Smooth muscle cell (in vitro differentiated cells): Measurements from ENCODE around the gene ZSCAN1. TPM values are rescaled to one million over a fixed set of nuclear protein-coding genes. Genes with fewer than 3 reads are reported as not detected.

ENCODE experiments used
- DNase-seq: peaks from one replicate; lab custom pipeline; 2025; ENCODE audit not compliant: unreplicated experiment; lab: John Stamatoyannopoulos, UW
- H2AFZ ChIP-seq: fragments of 200-600 bp; sonication (generic); 2 replicates; pipeline ENCODE4 v1.6.0; 2016; ENCODE audit warnings: antibody characterized with exemption, low read depth, mild to moderate bottlenecking
- H3F3A ChIP-seq: fragments of 200-600 bp; sonication (generic); 2 replicates; pipeline ENCODE4 v1.6.0; 2017; ENCODE audit warnings: antibody characterized with exemption, low read depth
- H3K27ac ChIP-seq: fragments of 200-600 bp; sonication (generic); 2 replicates; pipeline ENCODE4 v1.5.1; 2016; ENCODE audit warnings: low read depth, mild to moderate bottlenecking
- H3K27me3 ChIP-seq: fragments of 200-600 bp; sonication (generic); 2 replicates; pipeline ENCODE4 v1.6.1; 2016; ENCODE audit warnings: low read depth, mild to moderate bottlenecking
- H3K36me3 ChIP-seq: fragments of 200-600 bp; sonication (generic); 2 replicates; pipeline ENCODE4 v1.5.1; 2016; ENCODE audit warnings: low read depth
- H3K4me1 ChIP-seq: fragments of 200-600 bp; sonication (generic); 2 replicates; pipeline ENCODE4 v1.5.1; 2016; ENCODE audit warnings: low read depth
- H3K4me2 ChIP-seq: fragments of 200-600 bp; sonication (generic); 2 replicates; pipeline ENCODE4 v1.6.0; 2016; ENCODE audit warnings: mild to moderate bottlenecking
- H3K4me3 ChIP-seq: fragments of 200-600 bp; sonication (generic); 2 replicates; pipeline ENCODE4 v1.5.1; 2016; ENCODE audit warnings: mild to moderate bottlenecking
- H3K79me2 ChIP-seq: fragments of 200-600 bp; sonication (generic); 2 replicates; pipeline ENCODE4 v1.6.0; 2016; ENCODE audit warnings: low read depth, mild to moderate bottlenecking
- H3K9ac ChIP-seq: fragments of 200-600 bp; sonication (generic); 2 replicates; pipeline ENCODE4 v1.6.0; 2016; ENCODE audit warnings: low read depth
- H3K9me3 ChIP-seq: fragments of 200-600 bp; sonication (generic); replicated peaks from 2 replicates; pipeline ENCODE4 v1.5.1; 2016; ENCODE audit warnings: low read depth
- H4K20me1 ChIP-seq: fragments of 200-600 bp; sonication (generic); 2 replicates; pipeline ENCODE4 v1.6.0; 2016; ENCODE audit warnings: low read depth
- CTCF ChIP-seq: fragments of 200-600 bp; sonication (generic); IDR thresholded peaks from 2 replicates; pipeline ENCODE4 v1.5.1; 2017; ENCODE audit warnings: borderline replicate concordance, mild to moderate bottlenecking, antibody characterized with exemption; ENCODE audit not compliant: insufficient read depth, poor library complexity, severe bottlenecking
- WGBS: methylation state at CpG from one replicate; pipeline ENCODE4 v1.1.7; 2016; ENCODE audit warnings: low lambda C conversion rate; 5-methylcytosine and 5-hydroxymethylcytosine counted together
- polyA plus RNA-seq: library from polyadenylated mRNA; unstranded; fragments of >200 nt; fragmentation: Nextera tagmentation; extraction: Ambion mirVana; gene quantifications from 2 replicates; pipeline ENCODE4 v1.2.1, GENCODE V29; 2016
- total RNA-seq: library from RNA; depleted of rRNA; stranded (reverse); fragments of >200 nt; gene quantifications from 2 replicates; pipeline ENCODE4 v1.2.3, GENCODE V29; 2014

The ZSCAN1 gene
- total and polyA plus RNA-seq, 2 experiments from 2014 or later: 0.94 TPM; not detected in 1

- H3K79me2 ChIP-seq: no peaks in the 10 kb centered on the region
- no peaks in the 10 kb centered on the region for H3K4me1 ChIP-seq
- no peak overlapping the region for H3K4me3 ChIP-seq
- no peaks in the 10 kb centered on the region for H3K9me3 ChIP-seq
- H2AFZ ChIP-seq: no peak overlapping the region
- no peak overlapping the region for H3K4me2 ChIP-seq
- no peak for TF ChIP-seq CTCF
- H3K9ac ChIP-seq: no peak overlapping the region
- no peaks in the 10 kb centered on the region for H3K36me3 ChIP-seq
- no peak for DNase-seq
- H4K20me1 ChIP-seq: no peaks in the 10 kb centered on the region
- 73% methylated on average over 4 of the region's 4 CpGs for WGBS
- no peak overlapping the region for H3K27ac ChIP-seq
- no peaks in the 10 kb centered on the region for H3F3A ChIP-seq
- no peaks in the 10 kb centered on the region for H3K27me3 ChIP-seq
Measured at GRCh38 chr19:58022283-58022660, 11.6 kb upstream of the ZSCAN1 start.

- DNase-seq: no peak
- Histone ChIP-seq H3K4me2 (no peak overlapping the region), H4K20me1 (no peaks in the 10 kb centered on the region), H2AFZ (no peak overlapping the region), H3K4me1 (no peaks in the 10 kb centered on the region), H3K9ac (no peak overlapping the region), H3K79me2 (no peaks in the 10 kb centered on the region), H3K9me3 (no peaks in the 10 kb centered on the region), H3K27me3 (no peaks in the 10 kb centered on the region), H3K36me3 (no peaks in the 10 kb centered on the region), H3K27ac (no peak overlapping the region), H3K4me3 (no peak overlapping the region), H3F3A (no peaks in the 10 kb centered on the region)
- WGBS: 92% methylated on average over 12 of the region's 12 CpGs
- no peak for TF ChIP-seq CTCF
Measured at GRCh38 chr19:58024661-58025060, 9.2 kb upstream of the ZSCAN1 start.

- Histone ChIP-seq H3K4me2 (peak overlapping the region; percentile 86), H2AFZ (no peak overlapping the region), H3F3A (no peaks in the 10 kb centered on the region), H3K9ac (peak overlapping the region; percentile 39), H4K20me1 (no peaks in the 10 kb centered on the region), H3K79me2 (no peaks in the 10 kb centered on the region), H3K27ac (no peak overlapping the region), H3K27me3 (no peaks in the 10 kb centered on the region), H3K4me3 (peak overlapping the region; percentile 51), H3K4me1 (no peaks in the 10 kb centered on the region), H3K36me3 (no peaks in the 10 kb centered on the region), H3K9me3 (no peaks in the 10 kb centered on the region)
- TF ChIP-seq CTCF: no peak
- 3% methylated on average over 7 of the region's 20 CpGs for WGBS
- DNase-seq: no peak
Measured at GRCh38 chr19:58034477-58034793, 610 bp downstream of the ZSCAN1 start.

GRCh38 chr19:58035863-58036262 is 2.0 kb downstream of the ZSCAN1 start:
- no peak for DNase-seq
- 78% methylated on average over 8 of the region's 8 CpGs for WGBS
- H3K9me3 ChIP-seq: no peaks in the 10 kb centered on the region

More at GRCh38 chr19:58035863-58036262, 2.0 kb downstream of the ZSCAN1 start:
- H2AFZ ChIP-seq: no peak overlapping the region
- H3K4me1 ChIP-seq: no peaks in the 10 kb centered on the region
- no peak for TF ChIP-seq CTCF
- no peaks in the 10 kb centered on the region for H4K20me1 ChIP-seq
- H3K27me3 ChIP-seq: no peaks in the 10 kb centered on the region
- H3K27ac ChIP-seq: no peak overlapping the region
- no peak overlapping the region for H3K4me2 ChIP-seq
- H3K79me2 ChIP-seq: no peaks in the 10 kb centered on the region
- no peaks in the 10 kb centered on the region for H3F3A ChIP-seq
- H3K4me3 ChIP-seq: no peak overlapping the region
- H3K36me3 ChIP-seq: no peaks in the 10 kb centered on the region
- no peak overlapping the region for H3K9ac ChIP-seq
